GM19023 (cell line): ENCODE data around the gene GPR137B.

Experiments
- ATAC-seq: cut with Tn5 transposase; IDR thresholded peaks from one replicate; pipeline ENCODE4 v1.9.1; 2021; ENCODE audit warnings: mild to moderate bottlenecking, moderate library complexity; ENCODE audit not compliant: unreplicated experiment

Gene GPR137B, protein sequence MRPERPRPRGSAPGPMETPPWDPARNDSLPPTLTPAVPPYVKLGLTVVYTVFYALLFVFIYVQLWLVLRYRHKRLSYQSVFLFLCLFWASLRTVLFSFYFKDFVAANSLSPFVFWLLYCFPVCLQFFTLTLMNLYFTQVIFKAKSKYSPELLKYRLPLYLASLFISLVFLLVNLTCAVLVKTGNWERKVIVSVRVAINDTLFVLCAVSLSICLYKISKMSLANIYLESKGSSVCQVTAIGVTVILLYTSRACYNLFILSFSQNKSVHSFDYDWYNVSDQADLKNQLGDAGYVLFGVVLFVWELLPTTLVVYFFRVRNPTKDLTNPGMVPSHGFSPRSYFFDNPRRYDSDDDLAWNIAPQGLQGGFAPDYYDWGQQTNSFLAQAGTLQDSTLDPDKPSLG

GRCh38 chr1:236142253-236143103, at the start of gene GPR137B:
Gene GPR137B (plus strand): TSS chr1:236142539. CDS start chr1:236142623, 84 bp downstream.
- ATAC-seq = peak; percentile 68

DNA sequence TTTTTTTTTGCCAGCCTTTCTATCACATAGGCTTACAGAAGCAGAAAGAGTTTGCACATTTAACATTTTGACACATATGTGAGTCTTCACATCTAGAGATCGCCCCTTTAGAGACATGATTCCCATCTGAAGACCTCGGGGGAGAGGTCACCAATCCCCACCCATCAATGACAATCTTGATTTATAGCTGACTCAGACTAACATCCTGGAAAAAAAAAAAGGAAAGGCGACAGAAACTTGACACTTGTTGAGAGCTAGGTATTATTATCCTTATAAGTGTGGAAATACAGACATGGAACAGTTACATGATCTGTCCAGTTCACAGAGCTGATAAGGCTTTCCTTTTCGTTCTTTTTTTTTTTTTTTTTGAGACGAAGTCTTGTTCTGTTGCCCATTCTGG, 49.4 kb upstream of the GPR137B start:
- no peak for ATAC-seq

DNA sequence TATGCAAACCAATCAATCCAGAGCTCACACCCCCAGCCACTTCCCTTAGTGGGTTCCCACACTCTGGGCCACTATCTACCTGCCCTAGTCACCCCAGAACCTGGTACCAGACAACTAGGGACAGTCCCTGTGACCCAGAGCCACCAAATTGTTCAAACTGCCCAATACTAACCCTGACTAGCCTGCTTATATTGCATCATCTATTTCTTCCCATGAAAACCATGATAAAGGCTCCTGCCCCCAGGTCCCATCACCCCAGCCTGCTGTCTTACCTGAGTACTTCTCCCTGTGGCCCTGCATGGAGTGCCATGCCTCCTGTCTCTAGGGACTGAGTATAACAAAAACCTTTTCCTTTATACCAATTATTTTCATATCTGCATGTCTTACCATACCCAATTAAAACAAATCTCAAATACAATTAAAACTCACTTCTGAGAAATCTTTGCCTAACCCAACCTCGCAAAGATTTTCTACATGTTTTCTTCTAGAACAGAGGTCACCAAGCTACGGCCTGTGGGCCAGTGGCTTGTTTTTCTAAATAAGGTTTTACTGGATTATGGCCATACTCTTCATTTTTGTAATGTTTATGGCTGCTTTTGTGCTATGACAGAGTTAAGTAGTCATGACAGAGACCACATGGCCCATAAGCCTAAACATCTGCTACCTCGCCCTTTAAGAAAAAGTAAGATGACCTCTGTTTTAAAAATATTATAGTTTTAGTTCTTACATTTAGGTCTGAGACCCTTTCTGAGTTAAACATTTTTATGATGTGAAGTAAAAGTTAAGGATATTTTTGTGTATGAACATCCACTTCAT, 46.4 kb upstream of the GPR137B start:
- ATAC-seq = no peak

DNA sequence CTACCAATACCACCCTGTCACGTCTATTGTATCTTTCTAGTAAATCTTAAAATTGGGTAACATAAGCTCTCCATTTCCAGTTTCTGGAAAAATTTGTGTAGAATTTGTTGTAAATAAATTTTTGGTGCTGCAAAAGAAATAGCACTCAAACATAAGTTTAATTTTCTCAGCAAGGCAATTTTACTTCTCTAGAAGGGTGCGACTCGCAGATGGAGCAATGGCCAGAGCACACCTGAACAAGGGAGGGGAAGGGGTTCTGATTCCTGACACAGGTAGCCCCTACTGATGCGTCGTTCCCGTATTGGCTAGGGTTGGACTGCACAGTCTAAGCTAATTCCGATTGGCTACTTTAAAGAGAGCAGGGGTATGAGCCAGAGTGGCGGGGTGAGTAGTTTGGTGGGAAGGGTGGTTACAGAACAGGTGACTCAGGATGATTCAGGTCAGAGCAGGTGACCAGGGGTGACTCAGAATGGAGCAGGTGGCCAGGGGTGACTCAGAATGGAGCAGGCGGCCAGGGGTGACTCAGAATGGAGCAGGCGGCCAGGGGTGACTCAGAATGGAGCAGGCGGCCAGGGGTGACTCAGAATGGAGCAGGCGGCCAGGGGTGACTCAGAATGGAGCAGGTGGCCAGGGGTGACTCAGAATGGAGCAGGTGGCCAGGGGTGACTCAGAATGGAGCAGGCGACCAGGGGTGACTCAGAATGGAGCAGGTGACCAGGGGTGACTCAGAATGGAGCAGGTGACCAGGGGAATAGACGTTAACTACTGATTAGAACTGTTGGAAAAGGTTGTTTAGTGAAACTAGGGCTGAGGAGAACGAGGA, 45.5 kb upstream of the GPR137B start:
- peak; percentile 99 for ATAC-seq

DNA sequence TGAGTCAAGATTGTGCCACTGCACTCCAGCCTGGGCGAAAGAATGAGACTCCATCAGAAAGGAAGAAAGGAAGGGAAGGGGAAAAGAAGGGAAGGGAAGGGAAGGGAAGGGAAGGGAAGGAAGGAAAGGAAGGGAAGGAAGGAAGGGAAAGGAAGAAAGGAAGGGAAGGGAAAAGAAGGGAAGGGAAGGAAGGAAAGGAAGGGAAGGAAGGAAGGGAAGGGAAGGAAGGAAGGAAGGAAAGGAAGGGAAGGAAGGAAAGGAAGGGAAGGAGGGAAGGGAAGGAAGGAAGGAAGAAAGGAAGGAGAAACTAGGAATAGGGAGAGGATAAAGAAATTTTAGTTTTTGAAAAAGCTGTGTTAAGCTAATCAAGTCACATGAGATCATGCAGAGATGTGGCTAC, 44.1 kb upstream of the GPR137B start:
- ATAC-seq = no peak

- ATAC-seq = no peak
These were observed 42.9 kb upstream of the GPR137B start for GRCh38 chr1:236099355-236099974.

- ATAC-seq = no peak
These were observed 41.5 kb upstream of the GPR137B start for GRCh38 chr1:236100799-236101198.

DNA sequence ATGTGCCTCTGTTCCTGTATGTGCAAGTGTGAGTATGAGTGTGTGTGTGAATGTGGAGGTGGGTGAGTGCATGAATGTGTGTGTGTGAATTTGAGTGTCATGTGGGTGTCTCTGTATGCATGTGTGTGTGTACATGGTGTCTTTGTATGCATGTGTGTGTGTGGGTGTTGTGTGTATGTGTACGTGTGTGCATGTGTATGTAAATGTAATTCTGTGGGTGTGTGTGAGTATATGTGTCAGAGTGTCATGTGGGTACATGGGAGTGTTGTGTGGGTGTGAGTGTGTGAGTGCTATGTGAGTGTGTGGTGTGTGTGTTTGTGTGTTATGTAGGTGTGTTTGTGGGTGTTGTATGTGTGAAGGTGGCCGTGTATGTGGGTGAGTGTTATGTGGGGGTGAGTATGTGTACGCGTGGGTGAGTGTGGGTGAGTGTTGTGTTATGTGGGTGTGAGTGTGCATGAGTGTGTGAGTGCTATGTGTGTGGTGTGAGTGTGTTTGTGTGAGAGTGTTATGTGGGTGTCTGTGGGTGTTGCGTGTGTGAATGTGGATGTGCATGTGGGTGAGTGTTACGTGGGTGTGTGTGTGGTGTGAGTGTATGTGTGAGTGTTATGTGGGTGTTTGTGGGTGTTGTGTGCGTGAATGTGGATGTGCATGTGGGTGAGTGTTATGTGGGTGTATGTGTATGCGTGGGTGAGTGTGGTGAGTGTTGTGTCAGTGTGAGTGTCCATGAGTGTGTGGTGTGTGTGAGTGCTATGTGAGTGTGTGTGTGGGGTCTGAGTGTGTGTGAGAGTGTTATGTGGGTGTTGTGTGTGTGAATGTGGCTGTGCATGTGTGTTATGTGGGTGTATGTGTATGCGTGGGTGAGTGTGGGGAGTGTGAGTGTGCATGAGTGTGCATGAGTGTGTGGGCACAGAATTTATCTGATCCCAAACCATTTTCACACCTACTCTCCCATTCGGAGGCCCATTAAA, 40.8 kb upstream of the GPR137B start:
- ATAC-seq = no peak

DNA sequence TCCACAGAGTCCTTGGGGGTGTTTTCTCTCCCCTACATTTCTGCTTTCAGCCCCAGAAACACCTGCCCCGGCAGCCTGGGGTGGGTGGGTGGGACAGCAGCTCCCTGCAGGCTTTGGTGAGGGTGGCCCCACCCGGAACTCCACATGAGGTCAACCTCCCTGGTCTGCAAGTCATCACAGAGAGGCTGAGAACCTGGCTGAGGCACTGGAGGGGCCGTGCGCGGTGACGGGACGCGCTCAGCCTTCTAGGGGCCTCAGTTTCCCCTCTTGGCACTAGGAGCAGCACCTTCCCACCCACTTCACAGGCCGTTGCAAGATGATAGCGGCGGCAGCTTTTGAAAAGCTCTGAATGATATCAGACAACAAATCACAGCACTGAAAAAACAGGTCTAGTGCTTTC, 39.7 kb upstream of the GPR137B start:
- ATAC-seq = no peak

- ATAC-seq = no peak
These were observed 39.3 kb upstream of the GPR137B start for GRCh38 chr1:236103059-236103458.

DNA sequence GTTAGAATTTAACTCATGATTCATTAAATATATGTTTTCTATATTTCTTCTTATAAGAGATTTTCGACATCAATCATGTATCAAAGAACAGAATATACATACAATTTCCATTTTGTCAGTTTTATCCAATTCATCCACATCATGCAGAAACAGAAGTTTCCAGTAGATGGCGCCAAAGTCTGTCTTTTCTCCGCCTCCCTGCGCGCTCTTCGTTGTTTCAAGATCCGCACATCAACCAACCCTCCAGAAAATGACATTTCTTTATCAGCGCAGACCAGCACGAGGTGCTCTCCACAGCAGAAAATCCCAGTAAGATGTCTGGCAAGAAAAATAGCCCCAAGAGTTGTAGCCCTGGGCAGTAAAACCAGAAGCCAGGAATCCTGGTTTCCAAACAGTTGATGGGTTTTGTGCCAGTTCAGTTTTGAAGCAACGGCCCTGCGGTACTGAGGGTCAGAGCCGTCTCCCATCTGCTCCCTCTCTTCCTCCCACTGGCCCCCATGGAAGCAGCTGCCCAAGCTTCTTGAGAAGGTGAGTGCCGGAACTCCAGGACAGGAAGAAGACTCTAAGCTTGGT, 38.6 kb upstream of the GPR137B start:
- ATAC-seq = no peak

- no peak for ATAC-seq
These were observed 35.0 kb upstream of the GPR137B start for GRCh38 chr1:236107121-236107907.

DNA sequence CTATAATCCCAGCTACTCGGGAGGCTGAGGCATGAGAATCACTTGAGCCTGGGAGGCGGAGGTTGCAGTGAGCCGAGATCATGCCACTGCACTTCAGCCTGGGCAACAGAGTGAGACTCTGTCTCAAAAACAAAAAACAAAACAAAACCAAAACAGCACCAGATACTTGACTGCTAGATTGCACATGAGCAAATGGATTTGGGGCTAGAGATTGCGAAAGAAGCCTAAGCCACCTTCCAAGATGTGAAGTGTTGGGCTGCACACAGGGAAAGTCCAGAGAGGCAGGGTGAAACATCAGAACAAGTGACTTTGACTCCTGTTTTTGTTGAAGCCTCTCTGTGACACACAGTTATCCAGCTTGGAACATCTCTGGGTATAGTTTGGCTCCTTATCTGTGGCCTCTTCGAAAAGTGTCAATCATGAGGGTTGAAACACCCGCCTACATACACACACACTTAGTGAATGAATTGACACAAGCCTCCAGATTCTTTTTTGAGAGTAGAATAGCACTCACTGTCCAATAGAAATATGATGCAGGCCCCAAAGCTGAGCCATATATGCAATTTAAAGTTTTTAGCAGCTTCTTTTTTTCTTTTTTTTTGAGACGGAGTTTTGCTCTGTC, 34.2 kb upstream of the GPR137B start:
- no peak for ATAC-seq

- ATAC-seq = no peak
These were observed 32.2 kb upstream of the GPR137B start for GRCh38 chr1:236110137-236110536.

- ATAC-seq = no peak
These were observed 30.6 kb upstream of the GPR137B start for GRCh38 chr1:236111527-236112331.

DNA sequence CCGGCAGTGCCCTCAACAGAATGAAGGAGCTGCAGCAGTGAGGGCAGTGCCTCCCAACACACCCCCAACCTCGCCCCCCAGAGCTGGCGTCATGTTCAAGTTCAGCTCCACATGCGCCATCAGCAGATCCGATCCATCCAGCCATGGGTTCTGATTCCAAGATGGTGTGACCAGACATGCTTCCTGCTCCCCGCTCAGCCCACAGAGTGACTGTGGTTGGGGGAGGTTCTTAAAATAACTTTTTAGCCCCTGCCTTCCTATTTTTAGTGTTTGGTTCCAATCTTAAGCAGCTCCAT, 30.1 kb upstream of the GPR137B start:
- ATAC-seq = no peak
